Progenitor cell of endocrine pancreas (in vitro differentiated cells): ENCODE results near the gene IPMK. TPM values are rescaled to one million over a fixed set of nuclear protein-coding genes. Genes with fewer than 3 reads are reported as not detected.

Experiments
- DNase-seq: peaks from one replicate; pipeline ENCODE4 v3.0.0; 2021; ENCODE audit warnings: low spot score; ENCODE audit not compliant: unreplicated experiment
- H3K27ac Mint-ChIP-seq: 2 replicates; pipeline ENCODE4 v1.8.0; 2021; ENCODE audit warnings: mild to moderate bottlenecking, moderate library complexity, mixed read lengths
- H3K27me3 Mint-ChIP-seq: 2 replicates; pipeline ENCODE4 v1.8.0; 2021; ENCODE audit warnings: mixed read lengths
- H3K36me3 Mint-ChIP-seq: 2 replicates; pipeline ENCODE4 v1.8.0; 2022; ENCODE audit warnings: mixed read lengths; ENCODE audit not compliant: insufficient read depth
- H3K4me1 Mint-ChIP-seq: 2 replicates; pipeline ENCODE4 v1.8.0; 2021; ENCODE audit warnings: low read depth, mixed read lengths
- H3K4me3 Mint-ChIP-seq: 2 replicates; pipeline ENCODE4 v1.8.0; 2021; ENCODE audit warnings: low read depth, mild to moderate bottlenecking, moderate library complexity, mixed read lengths
- H3K9me3 Mint-ChIP-seq: 2 replicates; pipeline ENCODE4 v1.8.0; 2021; ENCODE audit warnings: low read depth, mixed read lengths
- CTCF ChIP-seq: fragments of 200-600 bp; sonication (generic); IDR thresholded peaks from one replicate; pipeline ENCODE4 v1.5.0; 2021; ENCODE audit warnings: antibody characterized with exemption, mild to moderate bottlenecking; ENCODE audit not compliant: unreplicated experiment
- total RNA-seq: library from RNA; stranded (reverse); gene quantifications from 2 replicates; pipeline ENCODE4 v1.2.1, GENCODE V29; 2021

Gene IPMK
- total RNA-seq, 1 donor from 2014 or later, result 5.7 TPM

GRCh38 chr10:58175990-58176900 is 91.4 kb downstream of the IPMK start:
- Mint-ChIP-seq H3K36me3 (no peaks in the 10 kb centered on the region), H3K4me3 (no peak overlapping the region), H3K9me3 (no peaks in the 10 kb centered on the region), H3K27me3 (no peaks in the 10 kb centered on the region), H3K27ac (no peak overlapping the region), H3K4me1 (no peaks in the 10 kb centered on the region)
- no peak for DNase-seq
- no peak for TF ChIP-seq CTCF

DNA sequence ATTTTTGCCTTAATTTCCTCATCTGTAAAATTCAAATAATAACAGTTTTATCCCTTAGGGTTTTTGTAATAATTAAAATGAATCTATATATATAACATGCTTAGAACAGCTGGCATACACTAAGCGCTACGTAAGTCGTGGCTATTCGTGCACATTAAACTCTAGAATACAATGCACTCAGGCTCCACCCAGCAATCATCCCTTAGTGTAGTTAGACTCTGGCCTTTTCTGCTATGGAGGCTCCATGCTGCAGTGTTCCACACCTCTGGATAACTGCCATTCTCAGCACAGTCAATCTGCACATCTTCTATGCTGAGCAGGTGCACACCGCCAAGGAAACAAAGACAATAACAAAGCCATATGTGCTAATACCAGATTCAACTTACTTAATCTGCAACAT is 92.9 kb downstream of the IPMK start:
- Mint-ChIP-seq H3K36me3 (no peaks in the 10 kb centered on the region), H3K4me3 (no peak overlapping the region), H3K4me1 (no peaks in the 10 kb centered on the region), H3K27me3 (no peaks in the 10 kb centered on the region), H3K9me3 (no peaks in the 10 kb centered on the region), H3K27ac (no peak overlapping the region)
- TF ChIP-seq CTCF, result no peak
- DNase-seq, result no peak

- Mint-ChIP-seq H3K9me3 (no peaks in the 10 kb centered on the region), H3K4me3 (no peak overlapping the region), H3K27me3 (no peaks in the 10 kb centered on the region), H3K27ac (no peak overlapping the region), H3K36me3 (no peaks in the 10 kb centered on the region), H3K4me1 (no peaks in the 10 kb centered on the region)
- TF ChIP-seq CTCF, result no peak
- DNase-seq, result no peak
Observed at GRCh38 chr10:58173391-58173790, 94.3 kb downstream of the IPMK start.

DNA sequence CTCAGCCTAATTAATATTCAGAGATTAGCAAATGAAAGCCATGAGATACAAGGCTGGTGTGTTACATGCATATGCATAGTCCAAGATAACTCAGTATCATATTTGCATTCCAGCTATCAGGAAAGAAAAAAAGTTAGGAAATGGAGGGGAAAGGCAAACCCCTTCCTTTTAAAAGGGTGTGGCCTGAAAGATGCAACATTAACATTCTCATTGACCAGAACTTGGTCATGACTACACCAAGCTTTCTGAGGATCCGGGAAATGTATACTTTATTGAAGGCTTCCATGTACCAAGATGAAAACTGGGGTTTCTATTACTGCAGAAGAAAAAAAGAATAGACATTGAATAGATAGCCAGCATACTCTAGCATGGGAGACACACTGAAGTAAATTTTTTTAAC is 96.5 kb downstream of the IPMK start:
- Mint-ChIP-seq H3K4me1 (no peaks in the 10 kb centered on the region), H3K4me3 (no peak overlapping the region), H3K27me3 (no peaks in the 10 kb centered on the region), H3K27ac (no peak overlapping the region), H3K36me3 (no peaks in the 10 kb centered on the region), H3K9me3 (no peaks in the 10 kb centered on the region)
- no peak for TF ChIP-seq CTCF
- DNase-seq, result no peak

GRCh38 chr10:58164517-58164916 is 103.2 kb downstream of the IPMK start:
- no peaks in the 10 kb centered on the region for H3K36me3 Mint-ChIP-seq
- H3K27ac Mint-ChIP-seq, result no peak overlapping the region
- no peak overlapping the region for H3K4me3 Mint-ChIP-seq
- no peaks in the 10 kb centered on the region for H3K9me3 Mint-ChIP-seq
- no peaks in the 10 kb centered on the region for H3K27me3 Mint-ChIP-seq
- DNase-seq, result no peak
- no peaks in the 10 kb centered on the region for H3K4me1 Mint-ChIP-seq
- TF ChIP-seq CTCF, result no peak
